Regular cardiac myocyte (primary cell): ENCODE data around the gene CRTC3. TPM values are rescaled to one million over a fixed set of nuclear protein-coding genes. Genes with fewer than 3 reads are reported as not detected.

Experiments
- total RNA-seq: library from RNA; depleted of rRNA; stranded (reverse); fragments of >200 nt; gene quantifications from 2 replicates; pipeline ENCODE4 v1.2.3, GENCODE V29; 2014

The CRTC3 gene, protein sequence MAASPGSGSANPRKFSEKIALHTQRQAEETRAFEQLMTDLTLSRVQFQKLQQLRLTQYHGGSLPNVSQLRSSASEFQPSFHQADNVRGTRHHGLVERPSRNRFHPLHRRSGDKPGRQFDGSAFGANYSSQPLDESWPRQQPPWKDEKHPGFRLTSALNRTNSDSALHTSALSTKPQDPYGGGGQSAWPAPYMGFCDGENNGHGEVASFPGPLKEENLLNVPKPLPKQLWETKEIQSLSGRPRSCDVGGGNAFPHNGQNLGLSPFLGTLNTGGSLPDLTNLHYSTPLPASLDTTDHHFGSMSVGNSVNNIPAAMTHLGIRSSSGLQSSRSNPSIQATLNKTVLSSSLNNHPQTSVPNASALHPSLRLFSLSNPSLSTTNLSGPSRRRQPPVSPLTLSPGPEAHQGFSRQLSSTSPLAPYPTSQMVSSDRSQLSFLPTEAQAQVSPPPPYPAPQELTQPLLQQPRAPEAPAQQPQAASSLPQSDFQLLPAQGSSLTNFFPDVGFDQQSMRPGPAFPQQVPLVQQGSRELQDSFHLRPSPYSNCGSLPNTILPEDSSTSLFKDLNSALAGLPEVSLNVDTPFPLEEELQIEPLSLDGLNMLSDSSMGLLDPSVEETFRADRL
- total RNA-seq: 9.0 and 10.4 TPM in 2 replicates

GRCh38 chr15:90529371-90530249, at the start of gene CRTC3:
CRTC3 (plus strand) TSS chr15:90529923; CDS start chr15:90530072, 149 bp downstream.

Other genes with a start within 250 kb of the CRTC3 start
- gene ZNF774, start 177.6 kb upstream of the CRTC3 start, total RNA-seq: 1.7 and 3.1 TPM in 2 replicates
- 176 and 222 TPM in 2 replicates for gene IQGAP1, start 141.7 kb upstream of the CRTC3 start, total RNA-seq
- gene BLM, start 187.4 kb downstream of the CRTC3 start, total RNA-seq: 0.85 and 8.8 TPM in 2 replicates